ENCODE results near the gene VPS35L. TPM values are rescaled to one million over a fixed set of nuclear protein-coding genes. Genes with fewer than 3 reads are reported as not detected.

VPS35L gene
- total RNA-seq, 1 donor from 2014 or later = 6.8 TPM

- FAIRE-seq (no peak), DNase-seq (ENCODE audit: low read depth) (no peak)
- H3K27me3 ChIP-seq (ENCODE audit: control insufficient read depth, insufficient read depth, low read length) = no peaks in the 10 kb centered on the region
- H3K36me3 ChIP-seq (ENCODE audit: control insufficient read depth, insufficient read depth, low read length) = no peaks in the 10 kb centered on the region
- TF ChIP-seq, protein P1, sequence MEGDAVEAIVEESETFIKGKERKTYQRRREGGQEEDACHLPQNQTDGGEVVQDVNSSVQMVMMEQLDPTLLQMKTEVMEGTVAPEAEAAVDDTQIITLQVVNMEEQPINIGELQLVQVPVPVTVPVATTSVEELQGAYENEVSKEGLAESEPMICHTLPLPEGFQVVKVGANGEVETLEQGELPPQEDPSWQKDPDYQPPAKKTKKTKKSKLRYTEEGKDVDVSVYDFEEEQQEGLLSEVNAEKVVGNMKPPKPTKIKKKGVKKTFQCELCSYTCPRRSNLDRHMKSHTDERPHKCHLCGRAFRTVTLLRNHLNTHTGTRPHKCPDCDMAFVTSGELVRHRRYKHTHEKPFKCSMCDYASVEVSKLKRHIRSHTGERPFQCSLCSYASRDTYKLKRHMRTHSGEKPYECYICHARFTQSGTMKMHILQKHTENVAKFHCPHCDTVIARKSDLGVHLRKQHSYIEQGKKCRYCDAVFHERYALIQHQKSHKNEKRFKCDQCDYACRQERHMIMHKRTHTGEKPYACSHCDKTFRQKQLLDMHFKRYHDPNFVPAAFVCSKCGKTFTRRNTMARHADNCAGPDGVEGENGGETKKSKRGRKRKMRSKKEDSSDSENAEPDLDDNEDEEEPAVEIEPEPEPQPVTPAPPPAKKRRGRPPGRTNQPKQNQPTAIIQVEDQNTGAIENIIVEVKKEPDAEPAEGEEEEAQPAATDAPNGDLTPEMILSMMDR (IDR thresholded peaks at IDR 0.05; ENCODE audit: insufficient read depth, low read length, severe bottlenecking) = no peak
- H3K4me3 ChIP-seq (ENCODE audit: low read depth, low read length) = no peak overlapping the region
Measured at GRCh38 chr16:19749571-19750080, 194.1 kb downstream of the VPS35L start.

Other genes with a start within 250 kb of the VPS35L start
- gene TMC5, start 137.8 kb upstream of the VPS35L start, total RNA-seq = 0.26 and 3.5 TPM in 2 replicates
- 111 and 124 TPM in 2 replicates for gene GDE1, start 33.6 kb upstream of the VPS35L start, total RNA-seq
- 3.9 and 10.8 TPM in 2 replicates for gene CCP110, start 31.8 kb upstream of the VPS35L start, total RNA-seq
- 12.5 and 15.0 TPM in 2 replicates for gene KNOP1, start 162.5 kb downstream of the VPS35L start, total RNA-seq
- 1.3 and 3.1 TPM in 2 replicates for gene IQCK, start 162.6 kb downstream of the VPS35L start, total RNA-seq

Measured in bronchial epithelial cell (primary cell).